DND-41 (cell line): Measurements from ENCODE around the gene ZKSCAN1.

ENCODE experiments used
- EZH2 ChIP-seq: IDR thresholded peaks from 3 replicates; pipeline ENCODE4 v1.6.1; 2012; ENCODE audit warnings: borderline replicate concordance, low read depth, mild to moderate bottlenecking, moderate library complexity, low read length, inconsistent platforms; ENCODE audit not compliant: severe bottlenecking
- TF ChIP-seq, protein P1 (sequence below): IDR thresholded peaks from 2 replicates; pipeline ENCODE4 v1.5.1; 2012; ENCODE audit warnings: borderline replicate concordance, low read length, moderate library complexity, mild to moderate bottlenecking; ENCODE audit not compliant: poor library complexity, severe bottlenecking; ENCODE audit errors: extremely low read depth

DNA sequence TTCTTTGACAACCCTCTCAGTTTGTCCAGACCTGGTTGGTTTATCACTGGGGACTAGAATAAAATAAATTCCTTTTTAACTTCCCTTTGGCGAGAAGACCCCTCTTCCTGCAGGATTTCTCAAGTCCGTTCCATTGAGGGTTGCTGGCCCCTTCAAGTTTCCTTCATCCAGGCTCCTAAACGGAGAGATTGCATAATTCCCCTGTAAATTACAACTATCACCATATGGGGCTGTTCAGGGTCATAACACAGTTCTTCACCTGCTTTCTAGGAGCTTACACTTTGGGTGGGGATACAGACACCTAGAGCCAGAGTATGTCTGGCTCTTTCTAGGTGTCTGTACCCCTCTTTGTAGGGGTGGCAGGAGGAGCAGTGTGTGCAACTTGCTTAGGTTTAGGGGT, 70.1 kb downstream of the ZKSCAN1 start:
- TF ChIP-seq, protein P1, sequence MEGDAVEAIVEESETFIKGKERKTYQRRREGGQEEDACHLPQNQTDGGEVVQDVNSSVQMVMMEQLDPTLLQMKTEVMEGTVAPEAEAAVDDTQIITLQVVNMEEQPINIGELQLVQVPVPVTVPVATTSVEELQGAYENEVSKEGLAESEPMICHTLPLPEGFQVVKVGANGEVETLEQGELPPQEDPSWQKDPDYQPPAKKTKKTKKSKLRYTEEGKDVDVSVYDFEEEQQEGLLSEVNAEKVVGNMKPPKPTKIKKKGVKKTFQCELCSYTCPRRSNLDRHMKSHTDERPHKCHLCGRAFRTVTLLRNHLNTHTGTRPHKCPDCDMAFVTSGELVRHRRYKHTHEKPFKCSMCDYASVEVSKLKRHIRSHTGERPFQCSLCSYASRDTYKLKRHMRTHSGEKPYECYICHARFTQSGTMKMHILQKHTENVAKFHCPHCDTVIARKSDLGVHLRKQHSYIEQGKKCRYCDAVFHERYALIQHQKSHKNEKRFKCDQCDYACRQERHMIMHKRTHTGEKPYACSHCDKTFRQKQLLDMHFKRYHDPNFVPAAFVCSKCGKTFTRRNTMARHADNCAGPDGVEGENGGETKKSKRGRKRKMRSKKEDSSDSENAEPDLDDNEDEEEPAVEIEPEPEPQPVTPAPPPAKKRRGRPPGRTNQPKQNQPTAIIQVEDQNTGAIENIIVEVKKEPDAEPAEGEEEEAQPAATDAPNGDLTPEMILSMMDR, result no peak
- no peak for TF ChIP-seq EZH2
